HepG2 (cell line): ENCODE measurements around the gene ZNF454. TPM values are rescaled to one million over a fixed set of nuclear protein-coding genes. Genes with fewer than 3 reads are reported as not detected.

Source experiments
- CBX2 ChIP-seq, 2 experiments: fragments of 200-600 bp in 1 of 2; sonication (generic); formaldehyde crosslinking in 1 of 2; IDR thresholded peaks; 2 replicates each; pipeline versions ENCODE4 v1.7.0 to v1.8.1; 2018 to 2022; ENCODE audit warnings: low read depth in 2 of 2, low read length in 1 of 2, mild to moderate bottlenecking in 1 of 2, missing genetic modification reagents in 1 of 2
- FOXM1 ChIP-seq: sonication (generic); formaldehyde crosslinking; IDR thresholded peaks from 2 replicates; pipeline ENCODE4 v1.5.0; 2020; ENCODE audit warnings: missing genetic modification reagents
- GABPB1 ChIP-seq: IDR thresholded peaks from 2 replicates; pipeline ENCODE4 v1.6.1; 2016; ENCODE audit warnings: mild to moderate bottlenecking, missing genetic modification reagents, moderate library complexity, missing compliant biosample characterization
- KAT2B ChIP-seq: fragments of 150-350 bp; IDR thresholded peaks from 2 replicates; pipeline ENCODE4 v1.6.1; 2014; ENCODE audit warnings: low read depth, low read length, borderline replicate concordance
- KAT8 ChIP-seq: IDR thresholded peaks from 2 replicates; pipeline ENCODE4 v1.6.1; 2016; ENCODE audit warnings: missing genetic modification reagents, missing compliant biosample characterization
- KLF15 ChIP-seq: sonication (generic); formaldehyde crosslinking; IDR thresholded peaks from 2 replicates; pipeline ENCODE4 v1.8.1; 2023; ENCODE audit warnings: borderline replicate concordance, mild to moderate bottlenecking, inconsistent platforms, missing genetic modification reagents, mixed read lengths
- MED1 ChIP-seq: sonication (generic); formaldehyde crosslinking; IDR thresholded peaks from 2 replicates; pipeline ENCODE4 v1.4.0; 2020; ENCODE audit warnings: missing genetic modification reagents
- SRSF1 ChIP-seq: fragments of 200-400 bp; formaldehyde crosslinking; optimal IDR thresholded peaks from 2 replicates; pipeline ENCODE3; 2017; ENCODE audit warnings: mild to moderate bottlenecking, low read depth, low read length, moderate library complexity
- ZNF20 ChIP-seq: sonication (generic); formaldehyde crosslinking; IDR thresholded peaks from 2 replicates; pipeline ENCODE4 v1.4.0; 2020; ENCODE audit warnings: mild to moderate bottlenecking, moderate library complexity, missing genetic modification reagents
- ZNF383 ChIP-seq: sonication (generic); formaldehyde crosslinking; IDR thresholded peaks from 2 replicates; pipeline ENCODE4 v1.4.0; 2020; ENCODE audit warnings: missing genetic modification reagents, mild to moderate bottlenecking, borderline replicate concordance
- ZNF460 ChIP-seq: sonication (generic); formaldehyde crosslinking; IDR thresholded peaks from 2 replicates; pipeline ENCODE4 v1.5.1; 2020; ENCODE audit warnings: missing genetic modification reagents, mild to moderate bottlenecking, borderline replicate concordance
- ZNF598 ChIP-seq: sonication (generic); formaldehyde crosslinking; IDR thresholded peaks from 2 replicates; pipeline ENCODE4 v1.5.1; 2020; ENCODE audit warnings: mild to moderate bottlenecking, missing genetic modification reagents, borderline replicate concordance
- ZNF703 ChIP-seq: sonication (generic); formaldehyde crosslinking; IDR thresholded peaks from 2 replicates; pipeline ENCODE4 v1.5.1; 2020; ENCODE audit warnings: missing genetic modification reagents, mild to moderate bottlenecking, moderate library complexity, borderline replicate concordance
- ZSCAN22 ChIP-seq: sonication (generic); formaldehyde crosslinking; IDR thresholded peaks from 2 replicates; pipeline ENCODE4 v1.4.0; 2020; ENCODE audit warnings: mild to moderate bottlenecking, missing genetic modification reagents
- polyA plus RNA-seq, 8 experiments: library from polyadenylated mRNA; depleted of rRNA in 3 of 8; stranded (reverse) in 7 of 8; unstranded in 1 of 8; fragments of >200 nt; fragmentation: Illumina TruSeq in 4 of 8; extraction: Trizol in 4 of 8; gene quantifications; 2 replicates each; pipeline versions ENCODE4 v1.2.1 to v1.2.3, GENCODE V29; 2011 to 2016; ENCODE audit warnings: low read depth in 4 of 8, missing spikeins in 1 of 8, mixed read lengths in 1 of 8; ENCODE audit not compliant: insufficient read depth in 1 of 8
- total RNA-seq, 5 experiments: library from RNA; depleted of rRNA; stranded (reverse); fragments of >200 nt; fragmentation: Illumina TruSeq; extraction: Trizol; gene quantifications; 2 replicates each; pipeline ENCODE4 v1.2.3, GENCODE V29; 2016; ENCODE audit warnings: low read depth in 1 of 5
- TF ChIP-seq, protein P1 (sequence below): sonication (generic); formaldehyde crosslinking; IDR thresholded peaks from 2 replicates; pipeline ENCODE4 v1.4.0; 2020; ENCODE audit warnings: missing genetic modification reagents
- TF ChIP-seq, protein P2 (sequence below), 2 experiments: sonication (generic) in 1 of 2; formaldehyde crosslinking in 1 of 2; IDR thresholded peaks; 2 replicates each; pipeline versions ENCODE4 v1.6.1 to v1.9.0; 2014 to 2022; ENCODE audit warnings: antibody characterized with exemption in 1 of 2, borderline replicate concordance in 1 of 2, inconsistent platforms in 1 of 2, low read depth in 1 of 2, missing genetic modification reagents in 1 of 2

The ZNF454 gene
- total and polyA plus RNA-seq, 2 of the 13 experiments (the other 11 are each of a cell fraction or from before 2014, with no cell fraction given) = 0.16 TPM; not detected in 1

DNA sequence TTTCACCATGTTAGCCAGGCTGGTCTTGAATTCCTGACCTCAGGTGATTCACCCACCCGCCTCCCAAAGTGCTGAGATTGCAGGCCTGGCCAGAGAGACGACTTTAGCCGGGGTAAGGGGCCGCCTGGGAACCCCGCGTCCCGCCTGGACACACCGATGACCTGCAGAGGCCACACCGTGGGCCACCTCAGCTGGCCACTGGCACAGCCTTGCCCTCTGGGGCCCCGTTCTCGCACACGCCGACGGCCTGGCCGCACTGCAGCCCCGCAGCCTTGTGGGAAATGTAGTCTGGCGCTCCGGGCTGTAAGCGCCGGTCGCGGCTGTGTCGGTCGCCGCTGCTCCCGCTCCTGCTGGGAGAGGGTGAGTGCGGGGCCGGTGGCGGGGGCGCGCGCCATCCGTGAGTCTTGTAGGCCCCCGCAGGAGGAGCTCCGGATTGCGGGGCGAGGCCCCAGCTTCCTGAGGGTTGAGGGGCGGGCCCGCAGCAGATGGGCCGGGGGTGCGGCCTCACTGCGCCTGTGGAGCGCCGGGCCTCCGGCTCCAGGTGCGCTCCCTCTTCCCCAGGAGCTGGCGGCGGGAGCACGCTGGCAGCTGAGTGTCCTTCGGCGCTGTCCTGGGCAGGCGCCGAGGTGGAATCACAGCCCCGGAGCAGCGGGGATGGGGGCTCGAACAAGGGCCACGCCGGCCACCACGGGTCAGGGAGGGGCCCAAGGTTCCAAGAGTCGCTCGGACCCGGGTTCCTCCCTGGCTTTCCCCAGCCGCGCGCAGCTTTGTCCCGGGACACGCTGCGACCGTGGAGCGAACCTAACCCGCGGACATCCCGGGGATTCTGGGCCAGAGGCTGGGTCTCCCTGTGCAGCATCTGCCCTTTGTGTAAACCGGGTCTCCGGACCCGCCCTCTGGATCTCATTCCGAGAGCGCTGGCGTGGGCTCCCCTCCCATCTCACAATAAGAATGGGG lies 45.1 kb upstream of the ZNF454 start, which contains the start of gene ZFP2 (continued):
- TF ChIP-seq ZNF460 (CRISPR knock-in tag) = no peak
- TF ChIP-seq ZNF703 (CRISPR knock-in tag) = no peak
- TF ChIP-seq GABPB1 (CRISPR knock-in tag) = peak; percentile 81
- TF ChIP-seq ZNF20 = 0 out of 2 replicates have a peak, but pooled peaks have one; percentile 42
- TF ChIP-seq SRSF1 = peak; percentile 22
- TF ChIP-seq, protein P1, sequence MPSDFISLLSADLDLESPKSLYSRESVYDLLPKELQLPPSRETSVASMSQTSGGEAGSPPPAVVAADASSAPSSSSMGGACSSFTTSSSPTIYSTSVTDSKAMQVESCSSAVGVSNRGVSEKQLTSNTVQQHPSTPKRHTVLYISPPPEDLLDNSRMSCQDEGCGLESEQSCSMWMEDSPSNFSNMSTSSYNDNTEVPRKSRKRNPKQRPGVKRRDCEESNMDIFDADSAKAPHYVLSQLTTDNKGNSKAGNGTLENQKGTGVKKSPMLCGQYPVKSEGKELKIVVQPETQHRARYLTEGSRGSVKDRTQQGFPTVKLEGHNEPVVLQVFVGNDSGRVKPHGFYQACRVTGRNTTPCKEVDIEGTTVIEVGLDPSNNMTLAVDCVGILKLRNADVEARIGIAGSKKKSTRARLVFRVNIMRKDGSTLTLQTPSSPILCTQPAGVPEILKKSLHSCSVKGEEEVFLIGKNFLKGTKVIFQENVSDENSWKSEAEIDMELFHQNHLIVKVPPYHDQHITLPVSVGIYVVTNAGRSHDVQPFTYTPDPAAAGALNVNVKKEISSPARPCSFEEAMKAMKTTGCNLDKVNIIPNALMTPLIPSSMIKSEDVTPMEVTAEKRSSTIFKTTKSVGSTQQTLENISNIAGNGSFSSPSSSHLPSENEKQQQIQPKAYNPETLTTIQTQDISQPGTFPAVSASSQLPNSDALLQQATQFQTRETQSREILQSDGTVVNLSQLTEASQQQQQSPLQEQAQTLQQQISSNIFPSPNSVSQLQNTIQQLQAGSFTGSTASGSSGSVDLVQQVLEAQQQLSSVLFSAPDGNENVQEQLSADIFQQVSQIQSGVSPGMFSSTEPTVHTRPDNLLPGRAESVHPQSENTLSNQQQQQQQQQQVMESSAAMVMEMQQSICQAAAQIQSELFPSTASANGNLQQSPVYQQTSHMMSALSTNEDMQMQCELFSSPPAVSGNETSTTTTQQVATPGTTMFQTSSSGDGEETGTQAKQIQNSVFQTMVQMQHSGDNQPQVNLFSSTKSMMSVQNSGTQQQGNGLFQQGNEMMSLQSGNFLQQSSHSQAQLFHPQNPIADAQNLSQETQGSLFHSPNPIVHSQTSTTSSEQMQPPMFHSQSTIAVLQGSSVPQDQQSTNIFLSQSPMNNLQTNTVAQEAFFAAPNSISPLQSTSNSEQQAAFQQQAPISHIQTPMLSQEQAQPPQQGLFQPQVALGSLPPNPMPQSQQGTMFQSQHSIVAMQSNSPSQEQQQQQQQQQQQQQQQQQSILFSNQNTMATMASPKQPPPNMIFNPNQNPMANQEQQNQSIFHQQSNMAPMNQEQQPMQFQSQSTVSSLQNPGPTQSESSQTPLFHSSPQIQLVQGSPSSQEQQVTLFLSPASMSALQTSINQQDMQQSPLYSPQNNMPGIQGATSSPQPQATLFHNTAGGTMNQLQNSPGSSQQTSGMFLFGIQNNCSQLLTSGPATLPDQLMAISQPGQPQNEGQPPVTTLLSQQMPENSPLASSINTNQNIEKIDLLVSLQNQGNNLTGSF (CRISPR knock-in tag) = no peak; the same call in 1 of the 2 replicates
- TF ChIP-seq ZNF383 = no peak
- TF ChIP-seq, protein P2, sequence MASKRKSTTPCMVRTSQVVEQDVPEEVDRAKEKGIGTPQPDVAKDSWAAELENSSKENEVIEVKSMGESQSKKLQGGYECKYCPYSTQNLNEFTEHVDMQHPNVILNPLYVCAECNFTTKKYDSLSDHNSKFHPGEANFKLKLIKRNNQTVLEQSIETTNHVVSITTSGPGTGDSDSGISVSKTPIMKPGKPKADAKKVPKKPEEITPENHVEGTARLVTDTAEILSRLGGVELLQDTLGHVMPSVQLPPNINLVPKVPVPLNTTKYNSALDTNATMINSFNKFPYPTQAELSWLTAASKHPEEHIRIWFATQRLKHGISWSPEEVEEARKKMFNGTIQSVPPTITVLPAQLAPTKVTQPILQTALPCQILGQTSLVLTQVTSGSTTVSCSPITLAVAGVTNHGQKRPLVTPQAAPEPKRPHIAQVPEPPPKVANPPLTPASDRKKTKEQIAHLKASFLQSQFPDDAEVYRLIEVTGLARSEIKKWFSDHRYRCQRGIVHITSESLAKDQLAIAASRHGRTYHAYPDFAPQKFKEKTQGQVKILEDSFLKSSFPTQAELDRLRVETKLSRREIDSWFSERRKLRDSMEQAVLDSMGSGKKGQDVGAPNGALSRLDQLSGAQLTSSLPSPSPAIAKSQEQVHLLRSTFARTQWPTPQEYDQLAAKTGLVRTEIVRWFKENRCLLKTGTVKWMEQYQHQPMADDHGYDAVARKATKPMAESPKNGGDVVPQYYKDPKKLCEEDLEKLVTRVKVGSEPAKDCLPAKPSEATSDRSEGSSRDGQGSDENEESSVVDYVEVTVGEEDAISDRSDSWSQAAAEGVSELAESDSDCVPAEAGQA (IDR thresholded peaks at IDR 0.05; ENCODE audit: low read depth) = no peak
- TF ChIP-seq, protein P2 (CRISPR knock-in tag; IDR thresholded peaks at IDR 0.05; ENCODE audit: borderline replicate concordance) = peak; percentile 57; the same call in 1 of the 2 replicates
- TF ChIP-seq FOXM1 (CRISPR knock-in tag) = no peak
- TF ChIP-seq KAT8 (CRISPR knock-in tag) = peak; percentile 70; the same call in 1 of the 2 replicates
- TF ChIP-seq KAT2B = no peak
- no peak for TF ChIP-seq CBX2 (IDR thresholded peaks at IDR 0.05; ENCODE audit: low read depth, low read length)
- no peak for TF ChIP-seq CBX2 (CRISPR knock-in tag; IDR thresholded peaks at IDR 0.05; ENCODE audit: low read depth)
- TF ChIP-seq MED1 (CRISPR knock-in tag) = peak; percentile 28; the same call in 1 of the 2 replicates
- no peak for TF ChIP-seq ZNF598 (CRISPR knock-in tag)
- TF ChIP-seq ZSCAN22 (CRISPR knock-in tag) = no peak
- no peak for TF ChIP-seq KLF15
